Left cardiac atrium (tissue), 4 donors: ENCODE measurements around the gene FETUB. TPM values are rescaled to one million over a fixed set of nuclear protein-coding genes. Genes with fewer than 3 reads are reported as not detected.
A peak's percentile ranks its signal among the peaks of the same experiment; 100 is the strongest.

Experiments
- ATAC-seq, 2 donors: fragments of 200-7000 bp; cut with Tn5 transposase; one replicate each; pipeline ENCODE4 v1.9.1; 2020; ENCODE audit warnings: mild to moderate bottlenecking in 2 of 2, moderate library complexity in 2 of 2
- DNase-seq: peaks from one replicate; pipeline ENCODE4 v3.0.0-alpha.2; 2020
- intact Hi-C, 2 donors: fragments of 100-400 bp; cut with DNase I; formaldehyde crosslinking; loops; one replicate each; pipeline versions ENCODE4 v1.14.1 to v1.15.1; 2022 to 2023
- total RNA-seq, 2 donors: library from RNA; stranded (reverse); fragmentation: NEBNext Ultra II Directional; extraction: Animal tissue kit (Norgen Biotek cat#: 25700); gene quantifications; one replicate each; pipeline ENCODE4 v1.2.1, GENCODE V29; 2021
- donor health status: DM: no; HTN: yes; CAD: no.
- donor health status: DM: no; HTN: yes; CAD: no; lungs with severe emphysema.
- donor health status: DM: yes; HTN: yes; CAD: no.
- donor health status: Dilated cardiomyopathy.

Gene FETUB
- total RNA-seq, 2 donors from 2014 or later: not detected

DNA sequence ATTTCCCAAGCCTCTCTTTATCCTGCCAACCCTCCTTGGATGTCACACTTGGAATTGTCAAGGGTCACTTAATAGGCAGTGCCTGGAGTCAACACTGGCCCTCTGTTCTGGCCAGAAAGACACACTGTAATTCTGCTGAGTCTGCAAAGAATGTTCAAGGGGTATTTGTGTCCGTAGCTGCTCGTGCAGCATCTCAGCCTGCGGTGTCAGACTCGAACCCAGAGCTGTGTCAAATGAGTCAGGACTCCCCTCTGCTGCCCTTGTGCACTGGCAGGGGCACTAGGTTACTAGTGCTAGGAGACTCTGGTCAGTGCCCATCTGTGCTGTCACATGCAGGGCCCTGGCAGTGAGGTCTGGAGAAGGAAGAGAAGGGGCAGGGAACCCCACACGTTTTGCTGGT is 28.1 kb upstream of the FETUB start:
- no peak for DNase-seq
- ATAC-seq: no peak
- intact Hi-C loops: loop anchor here (5.0 to 10.0 kb wide), 4 partner anchors 143 to 627 kb away; no protein-coding TSS in a partner anchor

DNA sequence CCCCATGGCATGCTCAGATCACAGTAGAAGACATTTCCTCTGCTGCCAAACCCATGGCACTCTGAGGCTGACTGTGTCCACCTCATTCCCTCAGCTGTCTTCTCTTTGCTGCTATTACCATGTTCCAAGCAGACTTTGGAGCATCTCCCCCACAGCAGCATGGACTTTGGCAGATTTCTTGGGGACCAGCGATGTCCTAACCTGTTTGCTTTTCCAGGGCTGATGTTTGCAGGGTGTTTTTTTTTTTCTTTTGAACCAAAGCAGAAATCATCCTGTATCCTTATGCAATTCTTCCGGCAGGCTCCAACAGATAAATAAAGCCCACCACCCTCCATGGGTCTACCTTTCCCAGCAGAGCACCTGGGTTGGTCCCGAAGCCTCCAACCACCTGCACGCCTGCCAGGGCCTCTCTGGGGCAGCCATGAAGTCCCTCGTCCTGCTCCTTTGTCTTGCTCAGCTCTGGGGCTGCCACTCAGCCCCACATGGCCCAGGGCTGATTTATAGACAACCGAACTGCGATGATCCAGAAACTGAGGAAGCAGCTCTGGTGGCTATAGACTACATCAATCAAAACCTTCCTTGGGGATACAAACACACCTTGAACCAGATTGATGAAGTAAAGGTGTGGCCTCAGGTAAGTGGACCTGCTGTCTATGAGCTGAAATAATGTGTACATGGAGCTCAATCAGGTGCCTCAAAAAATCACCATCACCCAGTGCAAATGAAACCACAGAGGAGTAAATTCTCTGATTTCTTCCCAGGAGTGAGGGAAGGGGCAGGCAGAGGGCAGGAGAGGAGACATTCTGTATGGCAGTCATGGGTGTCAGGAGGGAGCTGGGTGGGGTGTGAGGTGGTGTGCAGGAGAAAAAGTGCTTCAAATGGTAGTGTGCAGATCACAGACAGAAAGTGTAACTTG is 27.2 kb upstream of the FETUB start, which contains the start of gene AHSG:
AHSG (plus strand) TSS at position 340 of the 916 bp plus-strand sequence; CDS start at position 422, 82 bp downstream.
- DNase-seq (no peak), ATAC-seq (no peak)
- intact Hi-C loops: loop anchor here (5.0 to 10.0 kb wide), 4 partner anchors 142 to 628 kb away; no protein-coding TSS in a partner anchor

DNA sequence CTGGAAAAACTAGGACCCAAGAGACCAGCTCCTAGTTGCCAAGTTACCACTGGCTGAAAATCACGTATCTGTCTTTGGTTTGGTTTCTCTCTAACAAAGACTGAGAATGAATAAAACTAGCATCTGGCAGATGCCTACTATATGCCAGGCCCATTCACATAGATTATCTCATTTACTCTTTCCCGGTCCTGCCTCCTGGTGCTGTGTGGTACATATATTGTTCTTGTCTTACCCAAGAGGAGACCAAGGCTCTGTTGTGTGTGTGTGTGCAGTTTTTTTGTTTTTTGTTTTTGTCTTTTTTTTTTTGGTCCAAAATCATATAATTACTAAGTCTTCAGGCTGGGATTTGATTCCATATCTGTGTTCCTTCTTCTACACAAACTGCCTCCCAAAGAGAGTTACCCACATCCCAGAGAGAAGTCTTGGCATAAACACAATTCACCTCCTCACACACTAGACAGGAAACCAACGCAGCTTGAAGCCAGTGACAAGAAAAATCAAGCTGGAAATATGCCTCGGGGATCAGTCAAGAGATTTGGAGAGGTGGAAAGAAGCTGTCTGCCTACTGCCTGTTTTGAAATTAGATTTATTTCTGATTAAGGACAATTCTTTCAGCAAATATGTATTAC is 26.4 kb upstream of the FETUB start:
- intact Hi-C loops: loop anchor here (2.0 to 10.0 kb wide), 5 partner anchors 139 to 629 kb away; no protein-coding TSS in a partner anchor
- ATAC-seq (no peak), DNase-seq (no peak)

- DNase-seq (no peak), ATAC-seq (no peak)
Observed at GRCh38 chr3:186614266-186614596, 26.0 kb upstream of the FETUB start.

GRCh38 chr3:186614597-186615483 is 25.4 kb upstream of the FETUB start:
- intact Hi-C loops: loop anchor here (2.0 to 10.0 kb wide), 5 partner anchors 138 to 630 kb away; no protein-coding TSS in a partner anchor
- DNase-seq (peak; percentile 66), ATAC-seq (peak; percentile 63 to 64)

More at GRCh38 chr3:186614266-186614596, 26.0 kb upstream of the FETUB start:
- intact Hi-C loops: loop anchor here (2.0 to 10.0 kb wide), 5 partner anchors 139 to 629 kb away; no protein-coding TSS in a partner anchor

GRCh38 chr3:186616299-186616617 is 23.9 kb upstream of the FETUB start:
- ATAC-seq (no peak), DNase-seq (no peak)
- intact Hi-C loops: loop anchor here in 1 of 2 donors (10.0 kb wide), 3 partner anchors 139 to 631 kb away; no protein-coding TSS in a partner anchor

- intact Hi-C loops: loop anchor here in 1 of 2 donors (10.0 kb wide), 3 partner anchors 138 to 632 kb away; no protein-coding TSS in a partner anchor
- peak; percentile 97 to 98 for ATAC-seq
- DNase-seq: peak; percentile 91
Observed at GRCh38 chr3:186617036-186617946, 22.9 kb upstream of the FETUB start.

GRCh38 chr3:186618318-186618938 is 21.8 kb upstream of the FETUB start:
- intact Hi-C loops: loop anchor here in 1 of 2 donors (10.0 kb wide), 3 partner anchors 136 to 634 kb away; no protein-coding TSS in a partner anchor
- ATAC-seq (no peak), DNase-seq (no peak)

DNA sequence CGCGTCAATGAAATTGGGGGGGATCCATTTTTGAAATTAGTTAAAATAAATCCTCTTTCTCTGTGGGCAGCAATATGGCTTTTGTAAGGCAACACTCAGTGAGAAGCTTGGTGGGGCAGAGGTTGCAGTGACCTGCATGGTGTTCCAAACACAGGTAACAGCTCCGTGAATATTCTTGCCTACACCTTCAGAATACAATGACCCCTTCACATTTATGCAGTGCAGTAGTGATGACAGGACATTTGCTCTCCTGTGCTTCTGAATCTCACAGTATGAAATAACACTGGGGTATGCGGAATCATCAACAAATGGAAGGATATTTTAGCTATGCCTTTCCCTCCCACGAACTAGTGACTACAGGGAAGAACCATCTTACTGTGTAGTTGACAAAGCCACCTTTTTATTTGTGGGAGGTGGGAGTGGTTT is 20.4 kb upstream of the FETUB start:
- intact Hi-C loops: loop anchor here in 1 of 2 donors (10.0 kb wide), 3 partner anchors 135 to 635 kb away; no protein-coding TSS in a partner anchor
- DNase-seq (no peak), ATAC-seq (no peak)

- ATAC-seq (no peak), DNase-seq (no peak)
- intact Hi-C loops: no loop called here
Observed at GRCh38 chr3:186620213-186621092, 19.7 kb upstream of the FETUB start.

GRCh38 chr3:186621894-186622650 is 18.1 kb upstream of the FETUB start:
- DNase-seq (no peak), ATAC-seq (no peak)
- intact Hi-C loops: no loop called here

- ATAC-seq (no peak), DNase-seq (no peak)
- intact Hi-C loops: no loop called here
Observed at GRCh38 chr3:186622651-186623310, 17.4 kb upstream of the FETUB start.

DNA sequence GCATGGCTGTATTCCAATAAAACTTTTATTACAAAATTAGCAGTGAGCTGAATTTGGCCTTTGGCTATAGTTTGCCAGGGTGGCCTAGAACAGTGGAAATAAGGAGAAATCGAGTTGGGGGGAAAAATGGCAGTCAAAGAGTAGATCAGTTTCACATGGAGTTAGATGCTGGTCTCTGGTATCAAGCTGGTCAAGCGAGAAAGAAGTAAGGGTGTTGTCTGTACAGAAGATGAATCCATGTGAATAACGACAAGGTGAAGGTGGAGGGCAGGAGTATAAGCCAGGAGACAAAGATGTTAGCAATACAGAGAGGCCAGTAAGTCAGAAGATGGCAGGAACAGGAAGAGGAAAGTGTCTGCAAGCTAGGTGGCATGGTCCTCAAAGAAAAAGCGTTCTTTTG is 15.6 kb upstream of the FETUB start:
- intact Hi-C loops: no loop called here
- no peak for ATAC-seq

GRCh38 chr3:186625600-186626042 is 14.6 kb upstream of the FETUB start:
- ATAC-seq (no peak), DNase-seq (no peak)
- intact Hi-C loops: no loop called here

More for the DNA sequence above, 15.6 kb upstream of the FETUB start:
- no peak for DNase-seq

DNA sequence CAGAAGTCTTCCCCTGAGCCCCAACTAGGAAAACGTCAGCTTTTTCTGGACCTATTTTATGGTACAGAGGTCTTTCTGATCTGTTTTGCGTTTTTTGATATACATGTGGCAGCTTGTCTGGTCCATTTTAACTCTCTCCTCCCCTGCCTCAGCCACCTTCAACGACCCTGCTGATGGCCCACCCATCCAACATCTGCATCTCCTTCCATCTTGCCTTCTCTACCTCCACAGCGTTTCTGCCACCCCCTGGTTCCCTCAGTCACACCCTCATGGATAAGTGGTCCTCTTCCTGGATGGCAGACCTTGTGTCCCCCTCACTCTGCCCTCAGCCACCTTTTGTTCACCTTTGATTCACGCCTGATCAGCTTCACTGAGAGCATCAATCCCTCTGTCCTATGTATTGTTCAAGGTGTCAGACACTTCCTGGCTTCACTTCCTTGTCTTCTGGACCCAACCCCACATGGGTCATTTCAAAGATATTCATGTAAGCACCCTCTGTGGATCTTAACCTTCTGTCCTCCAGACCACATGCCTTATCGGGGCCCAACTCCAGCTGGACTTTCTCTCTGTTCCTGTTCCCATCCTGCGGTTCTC is 13.8 kb upstream of the FETUB start:
- no peak for DNase-seq
- intact Hi-C loops: no loop called here
- ATAC-seq: no peak
